Body of pancreas (tissue), 4 donors: ENCODE results near the gene MON1A. TPM values are rescaled to one million over a fixed set of nuclear protein-coding genes. Genes with fewer than 3 reads are reported as not detected.

Experiments used
- ATAC-seq: fragments of 150-250 bp; one replicate; pipeline ENCODE4 v1.9.1; 2016
- DNase-seq, 4 donors: peaks; one replicate each; pipeline ENCODE4 v3.0.0-alpha.2; 2019
- H3K27ac ChIP-seq, 4 donors: fragments of 200-600 bp; sonication (generic); 1 replicate in 3 of 4; 2 replicates in 1 of 4; pipeline versions ENCODE4 v1.5.1 to v1.6.1; 2016 to 2019; ENCODE audit warnings: mild to moderate bottlenecking in 1 of 4, mixed read lengths in 1 of 4, moderate library complexity in 1 of 4
- H3K27me3 ChIP-seq, 2 donors: fragments of 200-600 bp; sonication (generic); one replicate each; pipeline ENCODE4 v1.6.0; 2016; ENCODE audit warnings: mild to moderate bottlenecking in 1 of 2
- H3K36me3 ChIP-seq, 2 donors: fragments of 200-600 bp; sonication (generic); replicated peaks in 1 of 2; 2 replicates each; pipeline ENCODE4 v1.5.1; 2016; ENCODE audit warnings: low read depth in 2 of 2; ENCODE audit not compliant: insufficient read depth in 1 of 2
- H3K4me1 ChIP-seq: fragments of 200-600 bp; sonication (generic); one replicate; pipeline ENCODE4 v1.6.0; 2016
- H3K4me3 ChIP-seq, 2 donors: fragments of 200-600 bp; sonication (generic); 1 replicate in 1 of 2; 2 replicates in 1 of 2; pipeline ENCODE4 v1.5.1; 2016 to 2019
- H3K9me3 ChIP-seq, 3 donors: fragments of 200-600 bp; sonication (generic); 1 replicate in 2 of 3; 2 replicates in 1 of 3; pipeline ENCODE4 v1.5.1; 2016
- POLR2A ChIP-seq, 3 donors: fragments of 450-650 bp; IDR thresholded peaks; one replicate each; pipeline ENCODE4 v1.6.1; 2016; ENCODE audit warnings: antibody characterized with exemption in 3 of 3, mild to moderate bottlenecking in 2 of 3
- WGBS, 2 donors: methylation state at CpG; one replicate each; pipeline ENCODE4 v1.1.5; 2017; 5-methylcytosine and 5-hydroxymethylcytosine counted together
- intact Hi-C: fragments of 100-400 bp; cut with DNase I; formaldehyde crosslinking; loops from one replicate; pipeline ENCODE4 v1.15.1; 2023
- total RNA-seq, 2 donors: library from RNA; depleted of rRNA; stranded (reverse); fragments of >200 nt; gene quantifications; one replicate each; pipeline ENCODE4 v1.1.0, GENCODE V29; 2016
- TF ChIP-seq, protein P1 (sequence below), 7 experiments: fragments of 450-650 bp in 4 of 7; fragments of 200-600 bp in 3 of 7; sonication (generic) in 3 of 7; IDR thresholded peaks; one replicate each; pipeline ENCODE4 v1.5.1; 2016 to 2019; ENCODE audit warnings: antibody characterized with exemption in 7 of 7

The MON1A gene
- total RNA-seq, 2 donors from 2014 or later, result 4.9 to 13.5 TPM

DNA sequence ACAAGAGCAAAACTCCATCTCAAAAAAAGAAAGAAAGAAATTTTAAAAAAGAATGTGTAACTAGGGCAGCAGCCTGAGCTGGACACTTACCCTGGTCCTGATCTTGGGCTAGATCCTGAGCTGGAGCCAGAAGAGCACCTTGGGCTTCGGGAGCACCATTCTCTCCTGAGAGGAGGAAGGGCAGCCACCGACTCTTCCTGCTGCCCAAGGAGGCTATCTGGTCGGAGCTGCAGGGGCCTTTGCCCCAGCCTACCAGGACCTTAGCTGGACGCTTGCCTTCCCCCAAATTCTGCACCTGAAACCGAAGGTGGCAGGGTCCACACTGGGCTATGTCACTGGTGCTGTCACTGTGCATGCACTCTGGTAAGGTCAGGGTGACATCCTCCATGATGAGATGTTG, 53.0 kb downstream of the MON1A start:
- ATAC-seq, result no peak
- TF ChIP-seq POLR2A (IDR thresholded peaks at IDR 0.05), result no peak
- TF ChIP-seq, protein P1, sequence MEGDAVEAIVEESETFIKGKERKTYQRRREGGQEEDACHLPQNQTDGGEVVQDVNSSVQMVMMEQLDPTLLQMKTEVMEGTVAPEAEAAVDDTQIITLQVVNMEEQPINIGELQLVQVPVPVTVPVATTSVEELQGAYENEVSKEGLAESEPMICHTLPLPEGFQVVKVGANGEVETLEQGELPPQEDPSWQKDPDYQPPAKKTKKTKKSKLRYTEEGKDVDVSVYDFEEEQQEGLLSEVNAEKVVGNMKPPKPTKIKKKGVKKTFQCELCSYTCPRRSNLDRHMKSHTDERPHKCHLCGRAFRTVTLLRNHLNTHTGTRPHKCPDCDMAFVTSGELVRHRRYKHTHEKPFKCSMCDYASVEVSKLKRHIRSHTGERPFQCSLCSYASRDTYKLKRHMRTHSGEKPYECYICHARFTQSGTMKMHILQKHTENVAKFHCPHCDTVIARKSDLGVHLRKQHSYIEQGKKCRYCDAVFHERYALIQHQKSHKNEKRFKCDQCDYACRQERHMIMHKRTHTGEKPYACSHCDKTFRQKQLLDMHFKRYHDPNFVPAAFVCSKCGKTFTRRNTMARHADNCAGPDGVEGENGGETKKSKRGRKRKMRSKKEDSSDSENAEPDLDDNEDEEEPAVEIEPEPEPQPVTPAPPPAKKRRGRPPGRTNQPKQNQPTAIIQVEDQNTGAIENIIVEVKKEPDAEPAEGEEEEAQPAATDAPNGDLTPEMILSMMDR (IDR thresholded peaks at IDR 0.05), result no peak

DNA sequence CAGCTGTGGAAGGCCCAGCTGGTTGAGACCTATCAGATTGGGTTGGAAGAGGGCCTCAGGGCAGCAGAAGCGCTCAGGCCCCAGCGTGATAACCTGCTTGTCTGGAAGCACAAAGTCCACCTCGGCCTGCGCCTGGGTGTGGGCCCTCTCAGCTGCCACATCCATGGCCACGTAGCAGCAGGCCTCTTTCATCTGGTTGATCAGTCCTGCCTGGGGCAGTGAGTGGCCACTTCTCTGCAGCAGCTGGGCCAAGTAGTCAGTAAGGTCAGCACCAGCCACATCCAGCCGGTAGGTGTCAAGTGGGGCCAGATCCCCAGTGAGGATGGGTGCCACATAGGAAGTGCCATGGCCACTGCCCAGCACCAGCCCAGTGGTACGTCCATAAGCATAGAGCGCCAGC, 56.0 kb downstream of the MON1A start:
- Histone ChIP-seq H3K4me1 (peaks cover 13% of the 10 kb centered on the region), H3K36me3 (no peaks in the 10 kb centered on the region), H3K27ac (no peak overlapping the region), H3K27me3 (peaks cover 0 to 13% of the 10 kb centered on the region in 2 donors), H3K4me3 (no peak overlapping the region), H3K9me3 (no peaks in the 10 kb centered on the region)
- no peak for DNase-seq
- TF ChIP-seq POLR2A (IDR thresholded peaks at IDR 0.05), result no peak
- TF ChIP-seq, protein P1 (IDR thresholded peaks at IDR 0.05), result no peak
- 63% methylated on average over 8 of the region's 8 CpGs; no CpG with 5 or more reads in 1 of the 2 donors for WGBS, 2 donors
- no peak for ATAC-seq
- intact Hi-C loops, result no loop called here

More for the DNA sequence above, 53.0 kb downstream of the MON1A start:
- Histone ChIP-seq H3K27ac (no peak overlapping the region), H3K27me3 (no peaks in the 10 kb centered on the region), H3K9me3 (no peaks in the 10 kb centered on the region), H3K36me3 (no peaks in the 10 kb centered on the region), H3K4me1 (no peaks in the 10 kb centered on the region), H3K4me3 (no peak overlapping the region)
- intact Hi-C loops, result no loop called here
- no peak for DNase-seq
- 64 to 86% methylated on average over 2 to 5 of the region's 5 CpGs for WGBS, 2 donors

DNA sequence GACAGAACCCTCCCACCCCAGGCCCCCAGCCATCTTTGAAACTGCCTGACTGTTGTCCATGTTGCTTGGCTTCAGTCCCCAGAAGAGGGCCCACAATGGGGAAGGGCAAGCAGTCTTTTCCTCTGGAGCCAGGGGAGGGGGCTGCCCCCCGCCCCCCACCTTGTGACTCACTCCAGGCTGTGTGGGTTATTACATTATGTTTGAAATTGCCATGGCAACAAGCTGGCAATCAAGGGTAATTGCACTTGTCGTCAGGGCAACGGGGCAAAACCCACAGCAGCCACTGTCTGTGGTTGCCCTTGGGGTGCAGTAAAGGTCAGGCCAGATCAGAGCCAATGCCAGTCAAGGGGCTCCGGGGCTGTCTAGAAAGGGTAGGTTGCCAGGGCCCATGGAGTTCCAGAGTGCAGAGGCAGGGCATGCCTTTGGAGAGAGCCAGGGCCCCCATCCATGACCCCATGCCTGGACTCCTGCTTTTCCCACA, 56.8 kb downstream of the MON1A start:
- intact Hi-C loops, result no loop called here
- ATAC-seq (no peak), DNase-seq (no peak)
- TF ChIP-seq, protein P1 (IDR thresholded peaks at IDR 0.05), result no peak
- no peak for TF ChIP-seq POLR2A (IDR thresholded peaks at IDR 0.05)
- H3K4me3 ChIP-seq, result no peak overlapping the region
- no peak overlapping the region for H3K27ac ChIP-seq
- peaks cover 0 to 19% of the 10 kb centered on the region in 2 donors for H3K27me3 ChIP-seq
- no peaks in the 10 kb centered on the region for H3K36me3 ChIP-seq
- WGBS, 2 donors, result 59 to 71% methylated on average over 3 to 4 of the region's 4 CpGs
- H3K9me3 ChIP-seq, result no peaks in the 10 kb centered on the region
- H3K4me1 ChIP-seq, result peaks cover 13% of the 10 kb centered on the region

DNA sequence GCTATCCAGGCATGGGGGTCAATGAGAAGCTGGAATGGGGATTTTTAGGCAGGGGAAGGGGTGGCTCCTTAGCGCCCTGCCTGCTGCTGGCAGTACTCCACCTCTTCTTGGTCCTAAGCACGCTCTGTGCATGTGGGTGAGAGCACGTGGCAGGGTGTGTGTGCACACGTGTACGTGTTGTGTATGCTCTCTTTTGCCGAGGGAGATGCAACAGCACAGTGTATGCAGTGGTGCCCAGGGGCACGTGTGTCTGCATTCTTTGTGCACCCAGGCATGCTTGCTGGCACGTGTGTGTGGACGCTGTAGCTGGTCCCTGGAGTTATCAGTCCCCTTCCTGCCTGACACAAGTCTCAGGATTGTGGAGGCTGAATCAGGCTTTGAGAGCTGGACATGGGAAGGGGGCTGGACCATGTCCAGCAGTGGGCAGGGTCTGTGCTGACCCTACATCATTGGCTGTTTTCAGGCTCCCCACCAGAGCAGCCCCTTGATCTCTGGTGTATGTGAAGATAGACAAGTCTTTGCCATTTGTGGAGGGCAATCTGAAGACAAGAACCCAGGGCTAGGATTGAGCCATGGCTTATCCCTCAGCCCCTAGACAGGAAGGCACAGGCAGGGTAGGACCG, 58.0 kb downstream of the MON1A start:
- ATAC-seq (no peak), DNase-seq (no peak)
- H3K9me3 ChIP-seq, result no peaks in the 10 kb centered on the region
- H3K27me3 ChIP-seq, result peaks cover 0 to 19% of the 10 kb centered on the region in 2 donors
- no peaks in the 10 kb centered on the region for H3K36me3 ChIP-seq
- H3K4me3 ChIP-seq, result no peak overlapping the region
- intact Hi-C loops, result no loop called here
- no peak overlapping the region for H3K27ac ChIP-seq
- H3K4me1 ChIP-seq, result peaks cover 13% of the 10 kb centered on the region
- 71 to 89% methylated on average over 2 to 10 of the region's 10 CpGs for WGBS, 2 donors
- TF ChIP-seq POLR2A (IDR thresholded peaks at IDR 0.05), result no peak
- TF ChIP-seq, protein P1 (IDR thresholded peaks at IDR 0.05), result no peak
